Measurements from ENCODE around the gene RIC8B. TPM values are rescaled to one million over a fixed set of nuclear protein-coding genes. Genes with fewer than 3 reads are reported as not detected.

RIC8B gene
- total RNA-seq, 1 donor from 2014 or later: 11.6 TPM

DNA sequence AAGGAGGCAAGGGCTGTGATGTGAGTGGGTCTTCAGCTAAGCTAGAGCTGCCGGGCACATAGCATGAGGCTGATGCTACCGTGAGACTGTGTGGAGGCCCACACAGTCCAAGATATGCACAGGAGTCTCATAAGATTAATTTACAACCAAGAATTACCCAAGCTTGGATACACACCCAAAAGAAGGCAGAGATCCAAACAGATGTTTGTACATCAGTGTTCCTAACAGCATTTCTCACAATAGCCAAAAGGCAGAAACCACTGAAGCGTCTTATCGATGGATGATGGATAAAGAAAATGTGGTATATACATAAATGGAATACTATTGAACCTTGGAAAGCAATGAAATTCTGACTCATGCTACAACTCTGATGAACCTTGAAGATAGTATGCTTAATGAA is 40.8 kb upstream of the RIC8B start:
- Histone ChIP-seq H3K27me3 (no peaks in the 10 kb centered on the region), H3K4me3 (no peak overlapping the region), H3K27ac (no peak overlapping the region), H3K36me3 (no peaks in the 10 kb centered on the region), H3K4me1 (peaks cover 3% of the 10 kb centered on the region), H3K9me3 (no peaks in the 10 kb centered on the region)
- intact Hi-C loops (cut with DNase I): no loop called here
- TF ChIP-seq, protein P1, sequence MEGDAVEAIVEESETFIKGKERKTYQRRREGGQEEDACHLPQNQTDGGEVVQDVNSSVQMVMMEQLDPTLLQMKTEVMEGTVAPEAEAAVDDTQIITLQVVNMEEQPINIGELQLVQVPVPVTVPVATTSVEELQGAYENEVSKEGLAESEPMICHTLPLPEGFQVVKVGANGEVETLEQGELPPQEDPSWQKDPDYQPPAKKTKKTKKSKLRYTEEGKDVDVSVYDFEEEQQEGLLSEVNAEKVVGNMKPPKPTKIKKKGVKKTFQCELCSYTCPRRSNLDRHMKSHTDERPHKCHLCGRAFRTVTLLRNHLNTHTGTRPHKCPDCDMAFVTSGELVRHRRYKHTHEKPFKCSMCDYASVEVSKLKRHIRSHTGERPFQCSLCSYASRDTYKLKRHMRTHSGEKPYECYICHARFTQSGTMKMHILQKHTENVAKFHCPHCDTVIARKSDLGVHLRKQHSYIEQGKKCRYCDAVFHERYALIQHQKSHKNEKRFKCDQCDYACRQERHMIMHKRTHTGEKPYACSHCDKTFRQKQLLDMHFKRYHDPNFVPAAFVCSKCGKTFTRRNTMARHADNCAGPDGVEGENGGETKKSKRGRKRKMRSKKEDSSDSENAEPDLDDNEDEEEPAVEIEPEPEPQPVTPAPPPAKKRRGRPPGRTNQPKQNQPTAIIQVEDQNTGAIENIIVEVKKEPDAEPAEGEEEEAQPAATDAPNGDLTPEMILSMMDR (IDR thresholded peaks at IDR 0.05): no peak
- no peak for ATAC-seq
- DNase-seq: no peak

DNA sequence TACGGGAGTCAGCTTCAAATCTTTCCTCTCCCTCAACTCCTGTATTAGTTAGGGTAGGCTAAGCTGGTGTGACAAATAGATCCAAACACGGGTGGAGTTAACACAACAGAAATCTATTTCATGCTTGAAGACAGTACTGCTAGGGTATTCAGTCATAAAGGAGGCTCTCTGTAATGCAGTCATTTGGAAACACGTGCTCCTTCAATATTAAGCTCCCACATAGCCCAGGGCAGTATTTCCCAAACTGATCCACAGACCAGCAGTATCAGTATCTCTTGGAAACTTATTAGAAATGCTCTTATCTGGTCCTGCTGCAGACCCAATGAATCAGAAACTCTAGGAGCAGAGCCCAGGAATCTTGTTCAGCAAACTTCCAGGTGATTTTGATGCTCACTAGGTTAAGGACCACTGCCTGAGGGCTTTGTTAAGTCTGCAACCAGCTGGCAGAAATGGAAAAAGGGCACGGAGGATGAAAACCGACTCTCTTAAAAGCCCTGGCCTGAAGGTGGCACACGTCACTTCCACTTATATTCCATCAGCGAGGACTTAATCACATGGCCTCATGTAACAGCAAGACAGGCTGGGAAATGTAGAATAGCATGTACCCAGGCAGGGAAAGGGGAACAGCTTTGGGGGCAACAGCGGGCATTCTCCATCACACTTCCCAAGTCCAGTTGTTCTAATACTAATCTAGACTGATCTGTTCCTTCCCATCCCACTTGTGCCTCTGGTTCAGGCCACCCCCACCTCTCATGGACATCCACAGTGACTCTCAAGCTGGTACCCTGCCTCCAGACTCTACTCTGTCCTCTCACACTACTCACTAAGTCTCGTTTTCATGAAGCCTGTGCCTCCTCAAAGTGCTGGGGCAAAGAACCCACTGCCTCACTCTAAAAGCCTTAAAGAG is 38.2 kb upstream of the RIC8B start:
- Histone ChIP-seq H3K27me3 (no peaks in the 10 kb centered on the region), H3K36me3 (no peaks in the 10 kb centered on the region), H3K27ac (no peak overlapping the region), H3K4me1 (peaks cover 3% of the 10 kb centered on the region), H3K4me3 (no peak overlapping the region), H3K9me3 (no peaks in the 10 kb centered on the region)
- no peak for DNase-seq
- TF ChIP-seq, protein P1 (IDR thresholded peaks at IDR 0.05): no peak
- intact Hi-C loops (cut with DNase I): no loop called here
- ATAC-seq: peak; percentile 64

DNA sequence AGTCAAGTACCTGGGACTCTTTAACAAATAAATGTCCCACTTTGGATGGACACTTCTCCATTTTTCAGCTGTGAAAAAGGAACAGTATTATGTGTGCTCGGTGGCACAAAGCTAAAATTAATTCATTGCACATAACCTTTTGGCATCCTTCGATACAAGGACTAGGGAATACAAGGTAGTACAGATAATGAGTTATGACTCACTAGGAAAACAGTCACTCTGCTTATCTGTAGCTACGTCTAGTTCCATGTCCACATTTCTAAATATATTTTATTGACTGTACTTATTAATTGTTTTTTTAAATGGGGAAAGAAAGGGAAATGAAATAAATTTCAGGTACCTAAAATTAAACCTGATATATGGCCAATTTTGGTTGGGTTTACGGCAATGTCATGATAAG is 35.2 kb upstream of the RIC8B start:
- no peak for DNase-seq

DNA sequence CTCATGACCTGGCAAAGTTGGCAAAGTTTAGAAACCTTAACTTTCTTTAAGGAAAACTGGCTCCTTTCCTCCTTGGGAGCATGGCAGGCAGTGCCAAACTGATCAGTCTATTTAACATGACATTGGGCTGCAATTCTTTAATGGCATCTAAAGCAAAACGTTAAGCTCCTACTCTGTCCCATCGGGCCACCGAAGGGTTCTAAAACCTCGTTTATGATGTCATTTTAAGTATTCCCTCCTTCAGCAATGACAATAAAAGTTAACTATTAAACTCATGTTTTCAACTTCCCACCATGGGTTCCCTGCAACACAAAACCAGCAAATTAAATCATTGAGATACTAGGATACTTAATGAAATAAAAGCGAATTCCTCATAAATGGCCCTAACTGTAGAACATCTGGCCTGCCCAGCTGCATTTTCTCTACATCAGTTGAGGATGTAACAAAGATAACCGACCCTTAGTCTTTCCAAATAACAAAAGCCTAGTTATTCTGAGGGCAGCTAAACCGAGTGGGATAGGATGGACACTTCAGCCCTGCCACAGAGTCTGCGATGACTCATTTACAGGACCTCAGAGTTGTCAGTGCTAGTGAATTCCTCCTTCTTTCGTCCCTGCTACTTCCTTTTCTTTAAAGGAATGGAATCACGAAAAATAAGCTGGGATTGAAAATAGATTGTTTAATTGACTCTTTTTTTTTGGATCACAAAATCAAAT is 34.5 kb upstream of the RIC8B start:
- Histone ChIP-seq H3K27me3 (no peaks in the 10 kb centered on the region), H3K9me3 (no peaks in the 10 kb centered on the region), H3K36me3 (no peaks in the 10 kb centered on the region), H3K4me1 (no peaks in the 10 kb centered on the region), H3K27ac (no peak overlapping the region), H3K4me3 (no peak overlapping the region)
- intact Hi-C loops (cut with DNase I): no loop called here
- peak; percentile 62 for ATAC-seq
- DNase-seq: no peak
- TF ChIP-seq, protein P1 (IDR thresholded peaks at IDR 0.05): no peak

More for the DNA sequence above, 35.2 kb upstream of the RIC8B start:
- Histone ChIP-seq H3K9me3 (no peaks in the 10 kb centered on the region), H3K27me3 (no peaks in the 10 kb centered on the region), H3K4me3 (no peak overlapping the region), H3K36me3 (no peaks in the 10 kb centered on the region), H3K27ac (no peak overlapping the region), H3K4me1 (no peaks in the 10 kb centered on the region)
- ATAC-seq: no peak
- intact Hi-C loops (cut with DNase I): no loop called here
- TF ChIP-seq, protein P1 (IDR thresholded peaks at IDR 0.05): no peak

DNA sequence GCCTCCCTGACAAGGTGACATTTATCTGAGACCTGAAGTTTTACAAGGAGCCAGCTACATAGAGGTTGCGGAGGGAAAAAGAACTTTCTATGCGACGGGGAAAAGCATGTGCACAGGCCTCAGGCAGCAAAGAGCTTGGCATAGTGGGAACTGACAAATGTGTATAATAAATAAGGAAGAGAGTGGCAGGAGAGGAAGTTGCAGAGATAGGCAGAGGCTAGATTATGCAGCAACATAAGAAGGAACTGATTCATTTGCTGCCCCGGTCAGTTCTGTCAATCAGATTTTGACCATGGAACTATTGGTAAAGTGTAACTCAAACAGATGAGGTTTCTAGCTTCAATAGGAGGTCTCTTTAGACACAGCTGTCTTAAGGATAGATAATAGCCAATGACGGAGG is 33.7 kb upstream of the RIC8B start:
- Histone ChIP-seq H3K4me3 (no peak overlapping the region), H3K27me3 (no peaks in the 10 kb centered on the region), H3K4me1 (no peaks in the 10 kb centered on the region), H3K36me3 (no peaks in the 10 kb centered on the region), H3K9me3 (no peaks in the 10 kb centered on the region), H3K27ac (no peak overlapping the region)
- intact Hi-C loops (cut with DNase I): no loop called here
- DNase-seq (no peak), ATAC-seq (peak; percentile 83)
- TF ChIP-seq, protein P1 (IDR thresholded peaks at IDR 0.05): no peak

All from upper lobe of right lung (tissue), 1 donor.